GM21515 (cell line): Measurements from ENCODE around the gene PTPRD.
"Not testable (repeated sequence)": the region's sequence is repeated elsewhere in the genome, so short reads cannot be mapped to it uniquely, and the experiment has no call there.

Source experiments
- ATAC-seq: cut with Tn5 transposase; IDR thresholded peaks from one replicate; pipeline ENCODE4 v1.9.1; 2021; ENCODE audit not compliant: unreplicated experiment

Gene PTPRD

GRCh38 chr9:8717146-8717545 lies 1895.7 kb downstream of the PTPRD start:
- ATAC-seq = no peak

- ATAC-seq = no peak
These were observed 1897.0 kb downstream of the PTPRD start for GRCh38 chr9:8715788-8716187.

DNA sequence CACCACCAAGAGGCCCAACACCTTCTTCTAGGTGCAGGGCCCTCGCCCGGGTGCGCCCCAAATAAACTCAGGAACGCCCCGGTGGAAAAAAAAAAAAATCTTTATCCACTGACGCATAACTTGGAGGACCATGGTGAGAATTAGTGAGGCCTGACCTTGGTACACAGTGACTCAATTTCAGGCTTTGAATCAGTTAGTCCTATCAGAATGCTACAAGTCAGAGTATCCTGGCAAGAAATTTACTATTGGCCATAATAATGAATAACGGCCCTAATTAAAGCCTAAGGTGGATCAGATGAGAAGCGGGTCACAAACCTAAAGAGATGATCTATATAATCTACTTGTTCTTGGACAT lies 1899.0 kb downstream of the PTPRD start:
- ATAC-seq = no peak

GRCh38 chr9:8713149-8713810 lies 1899.5 kb downstream of the PTPRD start:
- no peak for ATAC-seq

- ATAC-seq = no peak
These were observed 1903.1 kb downstream of the PTPRD start for GRCh38 chr9:8709731-8710130.

DNA sequence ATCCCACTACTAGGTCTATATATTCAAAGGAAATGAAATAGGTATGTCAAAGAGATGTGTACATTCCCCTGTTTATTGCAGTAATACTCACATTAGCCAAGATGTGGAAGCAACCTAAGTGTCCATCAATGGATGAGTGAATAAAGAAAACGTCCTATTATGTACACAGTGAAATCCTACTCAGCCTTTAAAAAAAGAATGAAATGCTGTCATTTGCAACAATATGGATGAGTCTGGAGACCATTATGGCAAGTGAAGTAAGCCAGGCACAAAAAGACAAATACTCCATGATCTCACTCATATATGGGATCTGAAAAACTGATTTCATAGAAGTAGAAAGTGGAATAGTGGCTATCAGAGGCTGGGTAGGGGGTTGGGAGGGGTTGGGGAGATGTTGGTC lies 1904.1 kb downstream of the PTPRD start:
- ATAC-seq = no peak

DNA sequence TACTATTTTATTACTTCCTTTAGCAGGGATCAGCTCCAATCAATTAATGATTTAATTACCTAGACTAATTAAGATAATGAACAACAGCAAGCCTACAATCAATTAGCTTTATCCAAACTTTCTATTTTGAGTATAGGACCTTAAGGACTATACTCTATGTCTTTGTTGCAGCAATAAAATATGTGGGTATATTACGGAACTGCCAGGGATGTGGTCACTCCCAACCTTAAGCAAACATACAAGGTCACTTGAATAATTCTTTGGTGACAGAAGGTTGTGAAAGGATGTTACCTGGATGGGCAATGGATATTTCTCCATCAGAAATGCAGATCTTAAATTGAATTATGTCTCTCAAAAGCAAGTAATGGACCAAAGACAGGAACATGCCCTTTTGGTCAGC lies 1905.8 kb downstream of the PTPRD start:
- no peak for ATAC-seq

GRCh38 chr9:8706531-8706930 lies 1906.3 kb downstream of the PTPRD start:
- ATAC-seq = no peak

DNA sequence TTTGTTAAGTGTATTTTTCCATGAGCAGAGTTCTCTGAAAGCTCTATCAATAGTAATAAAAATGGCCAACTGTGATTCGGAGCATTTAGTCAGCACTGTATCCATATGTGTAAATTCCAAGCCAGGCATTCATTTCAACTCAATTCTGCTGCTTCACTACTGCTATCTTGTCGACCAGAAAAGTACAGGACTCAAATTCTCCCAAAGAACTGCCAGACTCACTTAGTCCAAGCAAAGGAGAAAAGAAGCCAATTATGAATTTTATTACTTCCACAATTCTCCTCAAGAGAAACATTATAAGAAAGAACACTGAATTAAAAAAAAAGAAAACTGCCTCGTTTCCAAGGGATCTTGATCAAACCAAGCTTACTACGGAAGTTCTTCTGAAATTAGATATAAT lies 1906.9 kb downstream of the PTPRD start:
- no peak for ATAC-seq

- ATAC-seq = no peak
These were observed 1908.9 kb downstream of the PTPRD start for GRCh38 chr9:8703904-8704303.

GRCh38 chr9:8701904-8702303 lies 1910.9 kb downstream of the PTPRD start:
- ATAC-seq = no peak

- not testable (repeated sequence) for ATAC-seq
These were observed 1915.2 kb downstream of the PTPRD start for GRCh38 chr9:8697565-8697964.

- ATAC-seq = no peak
These were observed 1916.3 kb downstream of the PTPRD start for GRCh38 chr9:8696516-8696915.

- no peak for ATAC-seq
These were observed 1917.7 kb downstream of the PTPRD start for GRCh38 chr9:8694983-8695588.

GRCh38 chr9:8693464-8693863 lies 1919.3 kb downstream of the PTPRD start:
- ATAC-seq = no peak

DNA sequence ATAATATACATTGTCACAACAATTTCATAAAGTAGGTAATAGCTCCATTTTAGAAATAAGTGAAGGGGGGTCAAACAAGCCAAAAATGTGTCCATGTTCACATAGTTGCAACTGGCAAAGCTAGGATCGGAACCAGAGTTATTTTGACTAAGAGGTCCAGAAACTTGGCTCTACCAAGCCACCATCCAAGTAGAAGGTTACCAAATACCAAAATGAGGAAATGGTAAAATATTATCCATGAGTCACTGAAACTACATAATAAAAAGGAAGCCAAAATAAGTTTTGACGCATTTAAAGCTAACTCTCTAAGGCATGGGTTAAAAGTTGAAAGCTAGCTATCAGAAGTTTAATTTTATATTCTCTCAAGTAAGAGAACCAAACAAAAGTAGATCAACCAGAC lies 1926.3 kb downstream of the PTPRD start:
- ATAC-seq = no peak

DNA sequence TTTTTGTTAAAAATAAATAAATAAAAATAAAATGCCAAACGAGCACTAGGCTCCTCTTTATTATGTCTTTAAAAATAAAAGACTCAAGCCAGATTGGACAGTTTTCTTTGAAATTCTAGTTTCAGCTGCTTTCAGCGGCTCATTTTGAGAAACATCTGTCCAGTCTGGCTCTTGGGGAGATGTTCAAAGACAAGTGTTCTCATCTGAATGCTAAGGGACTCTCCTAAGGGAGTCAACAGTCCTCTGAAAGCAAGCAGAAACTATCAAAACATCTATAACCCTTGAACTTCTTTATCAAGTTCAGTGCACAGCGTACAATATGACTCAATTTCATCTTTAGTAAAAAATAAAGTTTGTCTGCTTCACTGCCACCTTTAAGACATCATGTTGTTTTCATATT lies 1927.0 kb downstream of the PTPRD start:
- no peak for ATAC-seq

- no peak for ATAC-seq
These were observed 1927.7 kb downstream of the PTPRD start for GRCh38 chr9:8684978-8685708.

GRCh38 chr9:8683496-8683895 lies 1929.3 kb downstream of the PTPRD start:
- no peak for ATAC-seq

DNA sequence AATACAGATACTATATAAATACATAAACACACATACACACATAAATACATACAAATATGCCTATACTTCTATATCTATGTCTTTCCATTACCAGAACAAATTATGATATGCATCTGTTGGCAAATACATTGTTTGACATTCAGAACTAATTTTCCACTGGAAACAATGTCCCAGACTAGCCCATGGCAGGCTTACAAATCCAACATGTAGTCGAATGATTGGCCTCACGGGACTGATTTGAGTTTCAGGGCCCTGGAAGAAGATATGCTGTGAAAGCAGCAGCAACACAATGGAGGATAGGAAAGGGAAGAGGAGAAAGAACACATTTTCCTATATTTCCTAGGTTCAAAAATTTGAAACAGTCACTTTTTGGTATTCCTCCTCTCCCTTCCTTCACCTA lies 1932.1 kb downstream of the PTPRD start:
- no peak for ATAC-seq

DNA sequence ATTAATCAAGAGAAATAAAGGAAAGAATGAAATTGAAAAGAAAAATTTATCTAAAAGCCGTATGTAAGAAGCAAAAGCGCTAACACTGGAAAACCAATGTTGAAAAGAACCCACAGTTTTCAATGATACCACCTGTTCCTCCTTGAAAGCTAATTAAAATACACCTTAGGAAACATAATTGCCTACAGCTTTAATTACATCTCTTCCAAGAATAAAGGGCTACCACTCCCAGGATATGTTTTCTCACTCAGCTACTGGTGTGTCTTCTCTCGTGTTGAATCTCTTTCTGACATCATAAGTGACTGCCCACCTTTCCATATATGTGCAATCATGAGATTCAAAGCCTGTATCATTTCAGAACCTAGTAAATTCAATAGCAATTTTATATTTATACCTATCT lies 1932.6 kb downstream of the PTPRD start:
- no peak for ATAC-seq

DNA sequence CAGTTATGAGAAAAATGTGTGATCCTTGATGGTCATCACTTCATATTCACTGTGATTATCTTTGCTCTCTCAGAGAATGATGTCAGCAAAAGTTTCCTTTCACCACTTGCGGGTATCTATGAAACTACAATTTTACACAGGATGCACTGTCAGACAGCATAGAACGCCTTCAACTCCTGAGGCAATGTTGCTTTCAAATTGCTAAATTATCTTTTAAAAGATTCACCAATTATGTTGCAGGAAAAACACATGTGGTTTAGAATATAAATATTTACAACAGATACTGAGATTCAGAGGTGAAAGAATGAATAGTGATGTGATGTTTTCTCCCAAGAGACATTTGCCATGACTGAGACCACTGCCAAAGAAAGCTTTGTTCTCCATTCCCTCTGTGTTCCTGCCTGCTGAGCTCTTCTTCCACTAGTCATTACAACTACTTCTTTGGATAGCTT lies 1933.4 kb downstream of the PTPRD start:
- ATAC-seq = no peak
